DMS53 treated with DMSO at 0.1 percent for 48 hours (cell line): ENCODE results near the gene POLR2C.
A peak's percentile ranks its signal among the peaks of the same experiment; 100 is the strongest.
"Not testable (repeated sequence)": the region's sequence is repeated elsewhere in the genome, so short reads cannot be mapped to it uniquely, and the experiment has no call there.

Experiments used
- DNase-seq: peaks from one replicate; lab custom pipeline; 2025; ENCODE audit not compliant: unreplicated experiment; lab: John Stamatoyannopoulos, UW

The POLR2C gene

GRCh38 chr16:57478396-57479204, 16.1 kb downstream of the POLR2C start:
- no peak for DNase-seq

GRCh38 chr16:57479205-57479975, 16.9 kb downstream of the POLR2C start:
- DNase-seq = no peak

GRCh38 chr16:57479976-57480753, 17.7 kb downstream of the POLR2C start:
- DNase-seq = no peak

DNA sequence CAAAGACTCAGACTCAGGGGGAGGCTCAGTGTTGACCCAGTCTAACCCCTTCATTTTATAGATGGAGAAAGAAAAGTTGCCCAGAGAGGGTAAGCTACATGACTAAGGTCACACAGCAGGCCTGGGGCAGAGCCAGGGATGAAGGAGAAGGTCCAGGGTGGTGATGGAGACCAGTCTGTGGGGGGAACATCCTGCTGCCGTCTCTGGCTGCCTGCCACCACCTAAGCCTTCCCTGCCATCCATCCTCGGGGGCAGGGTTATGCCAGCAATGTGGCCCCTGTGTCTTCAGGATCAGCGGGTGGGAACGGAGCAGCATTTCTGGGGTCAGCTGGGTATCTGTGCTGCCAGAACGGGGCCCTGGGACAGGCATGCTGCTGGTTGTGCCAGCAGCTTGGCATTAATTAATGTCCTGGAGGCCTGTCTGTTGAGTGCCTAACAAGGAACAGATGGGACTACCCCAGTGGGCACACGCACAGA, 18.3 kb downstream of the POLR2C start:
- DNase-seq = no peak

- DNase-seq = no peak
These were observed 18.9 kb downstream of the POLR2C start for GRCh38 chr16:57481421-57481820.

DNA sequence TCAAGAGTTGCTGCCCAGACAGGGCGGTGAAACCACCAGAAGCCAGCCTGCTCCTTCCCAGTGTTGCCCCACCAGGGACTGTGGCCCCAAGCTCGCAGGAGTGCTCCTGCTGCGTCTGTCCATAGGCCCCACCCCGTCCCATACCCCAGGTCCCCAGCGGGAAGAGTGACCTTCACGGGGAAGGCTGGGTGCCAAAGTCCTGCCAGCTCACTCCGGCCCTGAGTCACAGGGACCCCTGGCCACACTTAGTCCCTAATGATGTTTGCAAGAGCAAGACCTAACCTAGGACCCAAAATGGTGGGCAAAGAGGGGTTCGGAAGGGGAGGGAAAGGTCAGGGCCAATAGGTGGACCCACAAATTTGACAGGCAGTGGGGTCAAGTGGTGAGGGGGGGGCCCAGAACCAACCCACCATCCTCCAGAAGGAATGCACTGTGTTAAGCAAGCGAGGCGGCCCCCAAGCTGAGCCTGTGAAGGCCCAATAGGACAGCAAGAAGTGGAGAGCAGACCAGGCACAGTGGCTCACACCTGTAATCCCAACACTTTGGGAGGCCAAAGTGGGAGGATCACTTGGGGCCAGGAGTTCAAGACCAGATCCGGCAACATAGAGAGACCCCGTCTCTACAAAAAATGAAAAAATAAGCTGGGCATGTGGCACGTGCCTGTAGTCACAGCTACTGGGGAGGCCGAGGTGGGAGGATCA, 20.5 kb downstream of the POLR2C start:
- no peak for DNase-seq

DNA sequence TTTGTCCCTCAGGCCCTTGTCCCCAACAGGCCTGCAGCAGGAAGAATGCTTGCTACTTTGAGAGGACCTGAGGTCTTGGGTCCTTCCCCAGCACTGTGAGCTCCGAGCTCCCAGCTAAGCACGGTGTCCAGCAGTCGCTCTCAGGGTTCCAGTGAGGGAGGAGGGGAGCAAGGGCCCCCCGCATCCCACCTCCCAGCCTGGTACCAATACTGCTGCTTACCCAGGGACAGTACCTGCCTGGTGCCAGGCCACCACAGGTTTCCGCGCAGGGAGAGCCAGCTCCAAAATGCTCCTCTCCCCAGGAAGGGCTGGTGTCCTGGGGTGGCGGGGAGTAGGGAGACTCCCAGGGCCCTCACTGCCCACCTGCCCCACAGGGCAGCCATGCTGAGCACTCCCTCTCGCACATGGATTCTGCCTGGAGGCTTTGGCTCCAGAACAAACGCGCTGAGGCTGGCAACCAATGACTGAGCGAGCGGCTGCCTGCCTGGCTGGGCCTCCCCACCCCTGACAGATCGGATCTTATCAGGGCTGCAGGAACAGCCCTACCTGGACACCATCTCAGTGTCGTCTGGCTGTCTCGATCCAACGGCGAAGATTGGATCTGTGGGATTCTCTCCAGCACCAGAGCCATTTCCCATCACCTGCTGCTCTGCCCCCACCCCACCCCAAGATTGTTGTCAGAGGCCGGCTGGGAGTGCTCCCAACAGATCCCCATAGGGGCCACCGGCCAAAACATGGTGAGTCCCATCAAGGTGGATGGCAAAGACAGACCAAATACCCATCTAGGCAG, 21.4 kb downstream of the POLR2C start:
- no peak for DNase-seq

DNA sequence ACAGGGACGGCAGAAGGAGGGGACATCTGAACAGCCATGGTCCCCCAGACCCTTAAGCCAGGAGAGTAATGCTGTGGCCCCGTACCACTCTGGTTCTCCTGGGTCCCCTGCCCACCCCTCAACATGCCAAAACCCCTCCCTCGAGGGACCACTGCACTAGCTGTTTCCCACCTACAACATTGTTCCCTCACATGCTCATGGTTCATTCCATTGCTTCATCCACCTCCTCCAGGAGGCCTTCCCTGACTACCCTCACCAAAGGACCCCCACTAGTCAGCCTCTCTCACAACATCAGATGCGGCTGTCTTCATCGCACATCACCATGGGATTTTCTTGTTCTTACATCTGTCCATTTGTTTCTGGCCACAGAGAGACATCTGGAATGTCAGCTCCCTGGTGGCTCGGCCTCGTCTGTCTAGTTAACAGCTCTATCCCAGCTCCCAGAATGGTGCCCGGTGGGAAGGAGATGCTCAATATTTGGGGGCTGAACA, 22.1 kb downstream of the POLR2C start:
- DNase-seq = no peak

GRCh38 chr16:57485091-57485915, 22.8 kb downstream of the POLR2C start:
- DNase-seq = no peak

GRCh38 chr16:57485916-57486857, 23.7 kb downstream of the POLR2C start, which contains the start of gene DOK4:
Gene DOK4 (minus strand): TSS chr16:57486493. CDS start chr16:57479507, 6,986 bp downstream.
- peak; percentile 55 for DNase-seq

DNA sequence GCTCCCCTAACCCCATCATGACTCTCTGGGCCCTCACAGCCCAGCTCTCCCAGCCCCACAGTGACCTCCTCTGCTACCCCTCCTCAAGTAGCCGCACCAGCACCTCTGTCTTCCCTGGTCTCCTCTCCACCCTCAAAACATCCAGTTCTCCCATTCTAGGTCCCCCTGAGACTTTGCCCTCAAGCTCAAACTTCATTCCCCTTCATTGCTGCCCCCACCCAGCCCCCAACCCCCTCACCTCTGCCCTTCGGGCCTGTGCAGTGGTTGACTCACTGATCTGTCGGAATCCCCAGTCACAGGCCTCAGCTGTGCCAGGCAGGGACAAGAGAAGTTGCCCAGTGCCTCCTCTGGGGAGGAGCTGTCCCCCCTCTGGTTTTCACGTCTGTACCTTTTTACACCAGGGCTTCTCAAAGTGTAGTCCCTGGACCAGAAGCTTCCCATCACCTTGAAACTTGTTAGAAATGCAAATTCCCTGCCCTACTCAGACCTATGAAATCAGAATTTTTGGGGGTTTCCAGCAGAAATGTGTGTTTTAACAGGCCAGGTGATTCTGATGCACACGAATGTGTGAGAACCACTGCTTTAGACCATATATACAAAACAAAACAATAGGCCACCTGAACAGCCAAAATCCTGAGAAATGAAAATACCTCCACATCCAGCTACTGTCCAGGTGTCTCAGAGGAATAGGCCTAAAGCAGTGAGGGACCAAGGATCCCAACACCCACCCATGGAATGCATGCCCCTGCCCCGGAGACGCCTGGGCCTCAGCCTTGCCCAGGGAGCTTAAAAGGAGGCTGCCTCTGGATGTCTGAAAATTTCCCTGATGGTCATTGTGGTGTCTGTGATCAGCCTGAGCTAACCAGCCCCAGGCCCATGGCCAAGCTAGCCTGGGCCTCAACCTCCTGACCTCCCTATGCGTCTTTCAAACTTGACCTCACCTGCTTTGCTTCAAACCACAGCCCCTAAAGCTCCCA, 24.7 kb downstream of the POLR2C start:
- no peak for DNase-seq

- no peak for DNase-seq
These were observed 26.8 kb downstream of the POLR2C start for GRCh38 chr16:57489229-57489628.

- no peak for DNase-seq
These were observed 31.3 kb downstream of the POLR2C start for GRCh38 chr16:57493767-57494166.

- no peak for DNase-seq
These were observed 34.6 kb downstream of the POLR2C start for GRCh38 chr16:57497121-57497520.

DNA sequence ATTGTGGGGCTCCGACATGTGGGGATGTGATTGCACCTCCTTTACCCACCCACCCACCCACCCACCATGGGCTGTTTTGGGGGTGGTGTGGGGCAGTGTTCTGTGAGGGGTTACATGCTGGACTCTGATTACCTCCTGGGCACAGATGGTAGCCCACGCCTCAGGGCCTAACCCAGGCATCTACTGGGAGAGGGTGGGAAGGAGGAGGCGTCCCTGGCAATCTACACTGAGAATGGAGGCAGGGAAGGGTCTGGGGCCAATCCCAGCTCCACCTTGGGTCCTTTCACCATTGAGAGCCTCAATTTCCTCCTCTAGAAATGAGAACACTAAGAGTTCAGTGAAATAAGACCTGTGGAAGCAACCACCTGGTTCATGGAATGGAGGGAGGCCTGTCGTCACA, 35.6 kb downstream of the POLR2C start:
- DNase-seq = no peak

DNA sequence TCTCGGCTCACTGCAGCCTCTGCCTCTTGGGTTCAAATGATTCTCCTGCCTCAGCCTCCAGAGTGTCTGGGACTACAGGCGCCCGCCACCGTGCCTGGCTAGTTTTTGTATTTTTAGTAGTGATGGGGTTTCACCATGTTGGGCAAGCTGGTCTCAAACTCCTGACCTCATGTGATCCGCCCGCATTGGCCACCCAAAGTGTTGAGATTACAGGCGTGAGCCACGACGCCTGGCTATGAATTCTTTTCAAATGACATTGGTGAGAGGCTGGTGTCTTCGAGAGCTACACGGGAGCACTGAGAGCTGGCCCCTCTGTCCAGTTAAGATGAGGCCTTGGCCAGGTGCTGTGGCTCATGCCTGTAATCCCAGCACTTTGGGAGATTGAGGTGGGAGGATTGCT, 37.5 kb downstream of the POLR2C start:
- DNase-seq = not testable (repeated sequence)
